K562 (cell line): Measurements from ENCODE around the gene TMEM184B. TPM values are rescaled to one million over a fixed set of nuclear protein-coding genes. Genes with fewer than 3 reads are reported as not detected.

Experiments
- ATAC-seq: fragments of 200-7000 bp; cut with Tn5 transposase; 3 replicates; pipeline ENCODE4 v1.9.1; 2020; ENCODE audit warnings: moderate library complexity
- BruUV-seq: library from RNA; stranded (reverse); fragments of 400-500 nt; replicated peaks from 2 replicates; lab custom pipeline; 2021; lab: Mats Ljungman, UMichigan
- CTCF ChIA-PET: fragments of 300-600 bp; formaldehyde crosslinking; extraction: SDS; loops from one replicate; lab custom pipeline; 2021; ENCODE audit warnings: low intra/inter-chr PET ratio; lab: Yijun Ruan, JAX
- POLR2A ChIA-PET: fragments of 300-600, 350-650 bp; sonication (Branson Sonifier 250); formaldehyde crosslinking; extraction: SDS; loops from one replicate; lab custom pipeline; 2021; ENCODE audit warnings: antibody characterized with exemption, inconsistent platforms; lab: Yijun Ruan, JAX
- DNase-seq, 4 experiments: peaks; one replicate each; pipeline versions ENCODE4 v3.0.0 to v3.0.0-alpha.2; 2011 to 2018; ENCODE audit warnings: low spot score in 3 of 4, mixed read lengths in 3 of 4; ENCODE audit errors: extremely low read depth in 1 of 4
- FAIRE-seq: peaks from 2 replicates; lab custom pipeline; 2011; peaks lifted over from hg19 to GRCh38; lab: Jason Lieb, UNC
- H2AFZ ChIP-seq: 2 replicates; pipeline ENCODE4 v1.6.0; 2011; ENCODE audit warnings: low read depth, low read length, control low read depth, inconsistent platforms
- H3K27ac ChIP-seq: fragments of 200-600 bp; 3 replicates; pipeline ENCODE4 v1.8.0; 2011; ENCODE audit warnings: low read depth, mild to moderate bottlenecking, control low read depth, inconsistent platforms, low read length, moderate library complexity, mixed read lengths; ENCODE audit errors: extremely low read depth
- H3K27me3 ChIP-seq, 2 experiments: fragments of 300-600 bp in 1 of 2; 2 replicates in 1 of 2; 3 replicates in 1 of 2; pipeline versions ENCODE4 v1.6.0 to v1.8.0; 2011; ENCODE audit warnings: inconsistent platforms in 2 of 2, low read length in 2 of 2, mild to moderate bottlenecking in 1 of 2, mixed read lengths in 1 of 2, moderate library complexity in 1 of 2; ENCODE audit not compliant: control insufficient read depth in 2 of 2, insufficient read depth in 2 of 2
- H3K36me3 ChIP-seq: fragments of 300-600 bp; 3 replicates; pipeline ENCODE4 v1.8.0; 2011; ENCODE audit warnings: mild to moderate bottlenecking, low read length, inconsistent platforms; ENCODE audit not compliant: control insufficient read depth, insufficient read depth
- H3K4me1 ChIP-seq, 2 experiments: fragments of 200-600 bp in 1 of 2; replicated peaks in 1 of 2; 2 replicates in 1 of 2; 3 replicates in 1 of 2; pipeline versions ENCODE4 v1.5.1 to v1.8.0; 2011; ENCODE audit warnings: inconsistent platforms in 2 of 2, low read length in 2 of 2, mild to moderate bottlenecking in 1 of 2, mixed read lengths in 1 of 2, moderate library complexity in 1 of 2; ENCODE audit not compliant: control insufficient read depth in 2 of 2, insufficient read depth in 2 of 2
- H3K4me2 ChIP-seq: 2 replicates; pipeline ENCODE4 v1.6.1; 2011; ENCODE audit warnings: low read length, control low read depth, inconsistent platforms, mixed read lengths; ENCODE audit not compliant: insufficient read depth
- H3K4me3 ChIP-seq: fragments of 200-600 bp; sonication (generic), shearing (Covaris generic); 2 replicates; pipeline ENCODE4 v1.5.1; 2016; ENCODE audit warnings: control low read depth, inconsistent platforms
- H3K79me2 ChIP-seq: fragments of 200-600 bp; 3 replicates; pipeline ENCODE4 v1.8.0; 2011; ENCODE audit warnings: low read length, inconsistent platforms; ENCODE audit not compliant: control insufficient read depth, insufficient read depth
- H3K9ac ChIP-seq, 2 experiments: 2 replicates each; pipeline versions ENCODE4 v1.6.0 to v1.6.1; 2011; ENCODE audit warnings: low read depth in 2 of 2, low read length in 2 of 2, control low read depth in 1 of 2, inconsistent platforms in 1 of 2, mild to moderate bottlenecking in 1 of 2, mixed read lengths in 1 of 2; ENCODE audit not compliant: insufficient read depth in 1 of 2
- H3K9me1 ChIP-seq: one replicate; pipeline ENCODE4 v1.6.0; 2011; ENCODE audit warnings: inconsistent platforms, mild to moderate bottlenecking, low read length, moderate library complexity; ENCODE audit not compliant: control insufficient read depth, insufficient read depth
- H3K9me3 ChIP-seq: replicated peaks from 2 replicates; pipeline ENCODE4 v1.5.1; 2011; ENCODE audit warnings: low read depth, low read length, inconsistent platforms; ENCODE audit not compliant: control insufficient read depth, insufficient read depth
- H4K20me1 ChIP-seq: replicated peaks from 2 replicates; pipeline ENCODE4 v1.6.1; 2011; ENCODE audit warnings: low read length, inconsistent platforms, mixed read lengths; ENCODE audit not compliant: control insufficient read depth, insufficient read depth
- E2F3 ChIP-seq: fragments of 250-450 bp; sonication (Bioruptor Pico); IDR thresholded peaks from 2 replicates; pipeline ENCODE4 v1.4.0; 2020; ENCODE audit warnings: mild to moderate bottlenecking
- GATAD2B ChIP-seq: fragments of 450-650 bp; IDR thresholded peaks from 2 replicates; pipeline ENCODE4 v1.6.1; 2017; ENCODE audit warnings: mild to moderate bottlenecking, borderline replicate concordance
- HNRNPH1 ChIP-seq: fragments of 200-400 bp; formaldehyde crosslinking; optimal IDR thresholded peaks from 2 replicates; pipeline ENCODE3; 2017; ENCODE audit warnings: low read depth, mild to moderate bottlenecking, low read length, moderate library complexity
- NR1H2 ChIP-seq: sonication (generic); formaldehyde crosslinking; IDR thresholded peaks from 2 replicates; pipeline ENCODE4 v1.4.0; 2020; ENCODE audit warnings: mild to moderate bottlenecking, missing genetic modification reagents
- RAD21 ChIP-seq, 2 experiments: fragments of 250-450 bp in 1 of 2; fragments of 450-650 bp in 1 of 2; sonication (Bioruptor Pico) in 1 of 2; formaldehyde crosslinking in 1 of 2; IDR thresholded peaks in 1 of 2; conservative IDR thresholded peaks in 1 of 2; 2 replicates each; pipeline versions ENCODE4 v1.4.0 to v1.8.0; 2020 to 2022; ENCODE audit warnings: mild to moderate bottlenecking in 2 of 2, moderate library complexity in 1 of 2
- SLC30A9 ChIP-seq: fragments of 250-450 bp; sonication (Bioruptor Pico); IDR thresholded peaks from 2 replicates; pipeline ENCODE4 v1.8.0; 2022; ENCODE audit warnings: mild to moderate bottlenecking, moderate library complexity
- THRA ChIP-seq: fragments of 450-650 bp; IDR thresholded peaks from 2 replicates; pipeline ENCODE4 v1.6.1; 2017; ENCODE audit warnings: mild to moderate bottlenecking, moderate library complexity
- ZBTB34 ChIP-seq: fragments of 250-450 bp; sonication (Bioruptor Pico); IDR thresholded peaks from 2 replicates; pipeline ENCODE4 v1.8.0; 2021; ENCODE audit warnings: mild to moderate bottlenecking, moderate library complexity
- ZC3H4 ChIP-seq: sonication (generic); formaldehyde crosslinking; IDR thresholded peaks from 2 replicates; pipeline ENCODE4 v1.9.0; 2021; ENCODE audit warnings: missing genetic modification reagents, borderline replicate concordance
- ZHX1 ChIP-seq: fragments of 150-350 bp; conservative IDR thresholded peaks from 2 replicates; pipeline ENCODE4 v1.6.1; 2014; ENCODE audit warnings: low read length
- ZKSCAN3 ChIP-seq: fragments of 250-450 bp; sonication (Bioruptor Pico); IDR thresholded peaks from 2 replicates; pipeline ENCODE4 v1.4.0; 2020
- ZNF274 ChIP-seq: IDR thresholded peaks from 2 replicates; pipeline ENCODE4 v1.6.1; 2011; ENCODE audit warnings: low read depth, mild to moderate bottlenecking, low read length, moderate library complexity, borderline replicate concordance
- WGBS: fragments of 100-300 bp; shearing (Covaris generic); methylation state at CpG from one replicate; pipeline ENCODE4 v1.1.6; 2016; ENCODE audit warnings: low coverage, mixed read lengths; ENCODE audit not compliant: insufficient coverage; ENCODE audit errors: missing lambda C conversion rate; 5-methylcytosine and 5-hydroxymethylcytosine counted together
- in situ Hi-C: fragments of 300-500 bp; cut with MboI; formaldehyde crosslinking; loops from 4 replicates; pipeline ENCODE4 v1.15.0; 2018; ENCODE audit warnings: inconsistent platforms, mixed read lengths
- intact Hi-C: fragments of 100-400 bp; cut with micrococcal nuclease; formaldehyde crosslinking; loops from 2 replicates; pipeline ENCODE4 v1.14.2; 2022
- polyA plus RNA-seq, 8 experiments: library from polyadenylated mRNA; depleted of rRNA in 4 of 8; stranded (reverse) in 5 of 8; unstranded in 3 of 8; fragments of >200 nt; fragmentation: Nextera tagmentation in 2 of 8; fragmentation: Illumina TruSeq in 1 of 8; extraction: Ambion mirVana in 2 of 8; extraction: Trizol in 1 of 8; gene quantifications; 2 replicates each; pipeline versions ENCODE4 v1.2.1 to v1.2.3, GENCODE V29; 2011 to 2014; ENCODE audit warnings: inconsistent platforms in 1 of 8, missing spikeins in 1 of 8
- total RNA-seq, 7 experiments: library from RNA; depleted of rRNA in 6 of 7; stranded (reverse); fragments of >200 nt in 6 of 7; fragmentation: Illumina TruSeq in 2 of 7; extraction: Trizol in 2 of 7; gene quantifications; 2 replicates each; pipeline versions ENCODE4 v1.2.1 to v1.2.3, GENCODE V29; 2011 to 2021; ENCODE audit warnings: low replicate concordance in 1 of 7

The TMEM184B gene
- total and polyA plus RNA-seq, 9 of the 15 experiments (the other 6 are each of a cell fraction or from before 2014, with no cell fraction given): 0.31 to 25.1 (median 6.2) TPM

GRCh38 chr22:38213990-38214301 lies 58.9 kb downstream of the TMEM184B start:
- Histone ChIP-seq H3K36me3 (peaks cover 2% of the 10 kb centered on the region; the same call in 1 of the 3 replicates), H3K4me3 (peak overlapping the region; percentile 24; the same call in 1 of the 2 replicates), H3K79me2 (peaks cover 6% of the 10 kb centered on the region; the same call in 1 of the 3 replicates), H3K27me3 (no peaks in the 10 kb centered on the region), H3K9me1 (no peaks in the 10 kb centered on the region), H3K9me3 (no peaks in the 10 kb centered on the region), H3K4me1 (peaks cover 10 to 31% of the 10 kb centered on the region in 2 experiments; a peak in 4 of 5 replicates), H2AFZ (peak overlapping the region; percentile 56; the same call in 1 of the 2 replicates), H4K20me1 (0 out of 2 replicates have a peak, but pooled peaks cover 9% of the 10 kb centered on the region), H3K4me2 (peak overlapping the region; percentile 55), H3K27ac (no peak overlapping the region; the same call in 2 of the 3 replicates), H3K9ac (peak overlapping the region; percentile 26 to 92)
- no peak; the same call in 2 of the 3 replicates for ATAC-seq
- FAIRE-seq: no peak
- in situ Hi-C loops: no loop called here
- POLR2A ChIA-PET: interaction anchor here (0.5 to 4.9 kb wide), 5 partner anchors 10 to 254 kb away, joined by 3 to 44 read pairs (median 4); partner anchors contain the start of genes MAFF and PLA2G6
- WGBS: 41% methylated on average over 4 of the region's 8 CpGs
- no peak for DNase-seq
- intact Hi-C loops: no loop called here
- CTCF ChIA-PET: no interaction called here
- no TSS peak for BruUV-seq
- TF ChIP-seq ZC3H4 (CRISPR knock-in tag) (no peak), NR1H2 (CRISPR knock-in tag) (no peak), ZNF274 (no peak), SLC30A9 (CRISPR knock-in tag) (no peak), GATAD2B (no peak), RAD21 (CRISPR knock-in tag; conservative IDR thresholded peaks at IDR 0.05 in 1 of 2, IDR thresholded peaks at IDR 0.05 in 1 of 2) (no peak), HNRNPH1 (no peak), E2F3 (CRISPR knock-in tag) (no peak), THRA (no peak), ZBTB34 (CRISPR knock-in tag) (no peak), ZKSCAN3 (CRISPR knock-in tag) (no peak), ZHX1 (no peak)
